NCI-H1930 (cell line): ENCODE measurements around the gene OTOG.
A peak's percentile ranks its signal among the peaks of the same experiment; 100 is the strongest.

Experiments
- DNase-seq, 2 experiments: peaks; one replicate each; lab custom pipeline; 2025; lab: John Stamatoyannopoulos, UW

The OTOG gene

GRCh38 chr11:17585911-17586695 is 39.0 kb downstream of the OTOG start:
- DNase-seq = no peak

GRCh38 chr11:17588166-17588565 is 41.1 kb downstream of the OTOG start:
- DNase-seq = no peak

GRCh38 chr11:17588721-17589120 is 41.7 kb downstream of the OTOG start:
- DNase-seq = no peak

GRCh38 chr11:17590463-17590862 is 43.4 kb downstream of the OTOG start:
- DNase-seq = no peak

- no peak for DNase-seq
Measured at GRCh38 chr11:17591293-17591692, 44.2 kb downstream of the OTOG start.

- DNase-seq = no peak
Measured at GRCh38 chr11:17593466-17594245, 46.6 kb downstream of the OTOG start.

- no peak for DNase-seq
Measured at GRCh38 chr11:17594686-17595192, 47.7 kb downstream of the OTOG start.

GRCh38 chr11:17595526-17596309 is 48.7 kb downstream of the OTOG start:
- DNase-seq = no peak

- DNase-seq = no peak
Measured at GRCh38 chr11:17596310-17596669, 49.2 kb downstream of the OTOG start.

- no peak for DNase-seq
Measured at GRCh38 chr11:17596711-17597110, 49.7 kb downstream of the OTOG start.

- no peak for DNase-seq
Measured at GRCh38 chr11:17597770-17598169, 50.7 kb downstream of the OTOG start.

- DNase-seq = peak; percentile 38 to 62
Measured at GRCh38 chr11:17598700-17599459, 51.8 kb downstream of the OTOG start.

- no peak for DNase-seq
Measured at GRCh38 chr11:17599460-17599925, 52.4 kb downstream of the OTOG start.

- no peak for DNase-seq
Measured at GRCh38 chr11:17600316-17601255, 53.5 kb downstream of the OTOG start.

GRCh38 chr11:17601256-17601671 is 54.2 kb downstream of the OTOG start:
- DNase-seq = peak in 1 of 2 experiments; percentile 16

- DNase-seq = no peak
Measured at GRCh38 chr11:17601676-17602075, 54.6 kb downstream of the OTOG start.

- no peak for DNase-seq
Measured at GRCh38 chr11:17602105-17603001, 55.3 kb downstream of the OTOG start.

- no peak for DNase-seq
Measured at GRCh38 chr11:17603056-17603825, 56.2 kb downstream of the OTOG start.
